Endodermal cell (in vitro differentiated cells): Measurements from ENCODE around the gene HDAC4. TPM values are rescaled to one million over a fixed set of nuclear protein-coding genes. Genes with fewer than 3 reads are reported as not detected.
A peak's percentile ranks its signal among the peaks of the same experiment; 100 is the strongest.

Experiments used
- DNase-seq: peaks from one replicate; pipeline ENCODE4 v3.0.0-alpha.2; 2017
- H3K27ac ChIP-seq: 2 replicates; pipeline ENCODE4 v1.5.1; 2013; ENCODE audit warnings: mild to moderate bottlenecking, low read depth, low read length, moderate library complexity
- H3K27me3 ChIP-seq: 2 replicates; pipeline ENCODE4 v1.6.1; 2013; ENCODE audit warnings: mild to moderate bottlenecking, low read length, moderate library complexity; ENCODE audit not compliant: insufficient read depth, control insufficient read depth, poor library complexity, severe bottlenecking
- H3K36me3 ChIP-seq: 2 replicates; pipeline ENCODE4 v1.7.0; 2013; ENCODE audit warnings: mild to moderate bottlenecking, low read length, moderate library complexity; ENCODE audit not compliant: control insufficient read depth, insufficient read depth
- H3K4me1 ChIP-seq: one replicate; pipeline ENCODE4 v1.7.0; 2013; ENCODE audit warnings: low read length; ENCODE audit not compliant: control insufficient read depth, insufficient read depth
- H3K4me3 ChIP-seq: 2 replicates; pipeline ENCODE4 v1.5.1; 2013; ENCODE audit warnings: mild to moderate bottlenecking, low read length, moderate library complexity
- H3K9ac ChIP-seq: 2 replicates; pipeline ENCODE4 v1.6.1; 2013; ENCODE audit warnings: mild to moderate bottlenecking, low read length, moderate library complexity; ENCODE audit not compliant: poor library complexity, severe bottlenecking; ENCODE audit errors: extremely low read depth
- H3K9me3 ChIP-seq: 2 replicates; pipeline ENCODE4 v1.6.1; 2013; ENCODE audit warnings: mild to moderate bottlenecking, low read length, moderate library complexity; ENCODE audit not compliant: control insufficient read depth
- H3K27ac Mint-ChIP-seq: 2 replicates; pipeline ENCODE4 v1.8.0; 2020; ENCODE audit warnings: mixed read lengths
- H3K27me3 Mint-ChIP-seq: 2 replicates; pipeline ENCODE4 v1.8.0; 2021; ENCODE audit warnings: mild to moderate bottlenecking, mixed read lengths; ENCODE audit not compliant: insufficient read depth
- H3K36me3 Mint-ChIP-seq: 2 replicates; pipeline ENCODE4 v1.8.0; 2020; ENCODE audit warnings: low read depth, mixed read lengths
- H3K4me1 Mint-ChIP-seq: 2 replicates; pipeline ENCODE4 v1.8.0; 2020; ENCODE audit warnings: mixed read lengths
- H3K4me3 Mint-ChIP-seq: 2 replicates; pipeline ENCODE4 v1.8.0; 2020; ENCODE audit warnings: mild to moderate bottlenecking, moderate library complexity, mixed read lengths
- H3K9me3 Mint-ChIP-seq: 2 replicates; pipeline ENCODE4 v1.8.0; 2020; ENCODE audit warnings: mild to moderate bottlenecking, mixed read lengths
- CTCF ChIP-seq: fragments of 200-600 bp; sonication (generic); conservative IDR thresholded peaks from 2 replicates; pipeline ENCODE4 v1.5.0; 2021; ENCODE audit warnings: antibody characterized with exemption, mild to moderate bottlenecking
- WGBS, 2 experiments: methylation state at CpG; one replicate each; pipeline versions ENCODE4 v1.1.5 to v1.1.7; 2013; ENCODE audit warnings: missing lambda C conversion rate in 2 of 2, mixed read lengths in 1 of 2; ENCODE audit not compliant: insufficient coverage in 1 of 2, insufficient read length in 1 of 2; 5-methylcytosine and 5-hydroxymethylcytosine counted together
- total RNA-seq, 2 donors: library from RNA; stranded (reverse); fragmentation: NEBNext Ultra II Directional in 1 of 2; extraction: Animal tissue kit (Norgen Biotek cat#: 25700) in 1 of 2; gene quantifications; 2 replicates in 1 of 2; 3 replicates in 1 of 2; pipeline ENCODE4 v1.2.1, GENCODE V29; 2021

The HDAC4 gene
- total RNA-seq, 2 donors from 2014 or later = 45.7 to 51.2 TPM

- no peaks in the 10 kb centered on the region for H3K9me3 ChIP-seq
- peaks cover 21% of the 10 kb centered on the region for H3K4me1 Mint-ChIP-seq
- H3K36me3 Mint-ChIP-seq = no peaks in the 10 kb centered on the region
- peak; percentile 26 for DNase-seq
- H3K4me1 ChIP-seq = peaks cover 7% of the 10 kb centered on the region
- H3K27me3 ChIP-seq = no peaks in the 10 kb centered on the region
- H3K4me3 Mint-ChIP-seq = no peak overlapping the region
- H3K27me3 Mint-ChIP-seq = no peaks in the 10 kb centered on the region
- no peaks in the 10 kb centered on the region for H3K36me3 ChIP-seq
- H3K27ac Mint-ChIP-seq = no peak overlapping the region
- no peak overlapping the region for H3K27ac ChIP-seq
- no peak overlapping the region for H3K4me3 ChIP-seq
- no peak for TF ChIP-seq CTCF
- no peak overlapping the region for H3K9ac ChIP-seq
- H3K9me3 Mint-ChIP-seq = no peaks in the 10 kb centered on the region
- WGBS, 2 experiments = 92% methylated on average over 8 of the region's 8 CpGs; no CpG with 5 or more reads in 1 of the 2 experiments
Measured at GRCh38 chr2:239307221-239307569, 93.6 kb downstream of the HDAC4 start.

DNA sequence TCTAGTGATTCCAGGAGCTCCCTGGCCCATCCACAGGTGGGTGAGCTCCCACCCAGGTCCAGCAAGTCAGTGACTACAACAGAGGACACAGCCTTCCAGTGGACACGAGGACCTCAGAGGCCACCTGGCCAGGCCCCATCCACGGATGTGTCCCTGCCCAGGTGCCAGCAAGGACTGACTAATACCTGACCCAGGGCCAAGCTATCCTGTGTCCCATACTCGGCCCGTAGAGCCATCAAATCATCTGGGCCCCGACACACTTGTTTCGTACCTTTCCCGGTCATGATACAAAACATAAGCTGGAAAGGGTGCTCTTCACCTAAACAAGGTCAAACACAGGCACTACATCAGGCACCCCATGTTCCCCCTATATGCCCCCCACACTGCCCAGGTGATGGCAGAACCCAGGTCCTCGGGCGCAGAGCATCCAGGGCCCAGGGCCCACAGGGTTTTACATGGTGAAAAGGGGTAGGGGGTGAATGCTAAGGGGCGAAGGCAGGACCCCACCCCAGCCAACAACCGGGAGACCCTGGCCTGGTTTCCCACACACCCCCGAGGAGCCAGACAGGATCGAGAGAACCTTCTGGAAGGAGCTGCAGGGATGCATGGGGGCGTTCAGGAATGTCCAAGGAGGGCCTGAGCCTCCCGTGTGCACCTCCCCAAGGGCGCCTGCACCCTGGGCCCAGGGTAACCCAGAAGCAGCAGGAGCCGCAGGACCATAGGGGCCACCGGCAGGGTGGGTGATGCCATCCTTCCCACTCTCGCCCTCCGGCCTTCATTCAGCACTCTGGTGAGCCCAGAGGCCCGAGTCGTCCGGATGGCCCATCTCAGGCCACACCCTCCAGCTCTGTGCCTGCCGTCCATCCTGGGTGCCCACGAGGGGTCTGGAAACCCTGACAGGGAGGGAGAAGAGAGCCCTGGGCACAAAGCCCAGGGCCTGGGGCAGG lies 94.3 kb downstream of the HDAC4 start:
- 94 to 96% methylated on average over 12 to 25 of the region's 25 CpGs for WGBS, 2 experiments
- H3K27ac Mint-ChIP-seq = peak overlapping the region; percentile 64

GRCh38 chr2:239305771-239306170 lies 95.0 kb downstream of the HDAC4 start:
- H3K4me3 Mint-ChIP-seq = no peak overlapping the region
- TF ChIP-seq CTCF = no peak
- H3K27me3 Mint-ChIP-seq = no peaks in the 10 kb centered on the region
- no peaks in the 10 kb centered on the region for H3K9me3 Mint-ChIP-seq
- 91 to 97% methylated on average over 11 to 12 of the region's 12 CpGs for WGBS, 2 experiments
- H3K36me3 Mint-ChIP-seq = no peaks in the 10 kb centered on the region
- peak overlapping the region; percentile 64 for H3K27ac Mint-ChIP-seq
- Histone ChIP-seq H3K27ac (peak overlapping the region; percentile 57), H3K9me3 (no peaks in the 10 kb centered on the region), H3K27me3 (no peaks in the 10 kb centered on the region), H3K36me3 (no peaks in the 10 kb centered on the region), H3K4me1 (peaks cover 7% of the 10 kb centered on the region), H3K4me3 (no peak overlapping the region), H3K9ac (no peak overlapping the region)
- H3K4me1 Mint-ChIP-seq = peaks cover 21% of the 10 kb centered on the region
- peak; percentile 31 for DNase-seq

More for the DNA sequence above, 94.3 kb downstream of the HDAC4 start:
- Histone ChIP-seq H3K4me1 (peaks cover 7% of the 10 kb centered on the region), H3K4me3 (no peak overlapping the region), H3K27me3 (no peaks in the 10 kb centered on the region), H3K36me3 (no peaks in the 10 kb centered on the region), H3K27ac (peak overlapping the region; percentile 57), H3K9me3 (no peaks in the 10 kb centered on the region), H3K9ac (no peak overlapping the region)
- no peaks in the 10 kb centered on the region for H3K27me3 Mint-ChIP-seq
- peaks cover 21% of the 10 kb centered on the region for H3K4me1 Mint-ChIP-seq
- no peak for TF ChIP-seq CTCF
- DNase-seq = peak; percentile 30
- no peak overlapping the region for H3K4me3 Mint-ChIP-seq
- no peaks in the 10 kb centered on the region for H3K36me3 Mint-ChIP-seq
- H3K9me3 Mint-ChIP-seq = no peaks in the 10 kb centered on the region
